HAP-1 (cell line): ENCODE measurements around the gene ZNF467.

Source experiments
- DNase-seq, 2 experiments: peaks; one replicate each; pipeline ENCODE4 v3.0.0-alpha.2; 2016 to 2020; ENCODE audit warnings: low spot score in 2 of 2
- H3K27me3 ChIP-seq: fragments of 250-450 bp; sonication (Bioruptor Pico); 2 replicates; pipeline ENCODE4 v1.5.1; 2020; ENCODE audit warnings: low read depth, mild to moderate bottlenecking, moderate library complexity
- H3K36me3 ChIP-seq: fragments of 250-450 bp; sonication (Bioruptor Pico); replicated peaks from 2 replicates; pipeline ENCODE4 v1.5.1; 2020; ENCODE audit warnings: mild to moderate bottlenecking
- H3K4me1 ChIP-seq: fragments of 250-450 bp; sonication (Bioruptor Pico); 2 replicates; pipeline ENCODE4 v1.5.1; 2020; ENCODE audit warnings: mild to moderate bottlenecking
- H3K4me3 ChIP-seq: fragments of 250-450 bp; sonication (Bioruptor Pico); 2 replicates; pipeline ENCODE4 v1.5.1; 2020; ENCODE audit warnings: mild to moderate bottlenecking, moderate library complexity
- H3K9me3 ChIP-seq: fragments of 250-450 bp; sonication (Bioruptor Pico); 2 replicates; pipeline ENCODE4 v1.5.1; 2020; ENCODE audit warnings: mild to moderate bottlenecking, moderate library complexity
- in situ Hi-C: fragments of 300-500 bp; cut with MboI; formaldehyde crosslinking; loops from 3 replicates; pipeline ENCODE4 v1.14.3; 2020; ENCODE audit warnings: low sequenced_read_pairs, inconsistent platforms, mixed read lengths

ZNF467 gene

DNA sequence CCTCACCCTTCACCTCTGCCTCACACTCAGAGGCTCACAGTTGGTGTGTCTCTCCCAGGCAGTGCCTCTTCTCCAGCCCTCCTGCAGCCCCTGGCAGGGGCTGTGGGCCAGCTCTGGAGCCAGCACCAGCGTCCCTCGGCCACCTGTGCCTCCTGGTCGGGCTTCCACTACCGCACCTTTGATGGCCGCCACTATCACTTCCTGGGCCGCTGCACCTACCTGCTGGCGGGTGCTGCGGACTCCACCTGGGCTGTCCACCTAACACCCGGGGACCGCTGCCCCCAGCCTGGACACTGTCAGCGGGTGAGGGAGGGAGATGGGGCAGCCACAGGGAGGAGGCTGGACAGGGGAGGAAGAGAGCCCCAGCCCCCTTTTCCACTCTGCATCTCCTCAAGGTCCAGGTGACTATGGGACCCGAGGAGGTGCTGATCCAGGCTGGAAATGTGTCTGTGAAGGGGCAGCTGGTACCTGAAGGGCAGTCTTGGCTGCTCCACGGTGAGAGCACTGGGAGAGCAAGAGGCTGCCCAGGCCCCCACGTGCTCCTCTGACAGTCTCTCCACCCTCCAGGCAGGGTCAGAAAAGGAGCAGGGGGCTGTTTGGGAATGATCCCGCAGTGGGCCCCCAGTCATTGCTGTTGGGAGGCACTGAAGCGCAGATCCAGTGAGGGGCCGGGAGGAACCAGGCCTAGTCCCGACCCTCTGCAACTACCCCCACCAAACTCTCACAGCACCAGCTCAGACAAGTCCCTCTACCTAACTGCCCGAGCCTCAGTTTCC, 4.4 kb upstream of the ZNF467 start:
- H3K4me3 ChIP-seq: no peak overlapping the region
- DNase-seq: no peak
- H3K4me1 ChIP-seq: no peaks in the 10 kb centered on the region
- H3K9me3 ChIP-seq: no peaks in the 10 kb centered on the region
- H3K27me3 ChIP-seq: peaks cover 15% of the 10 kb centered on the region
- in situ Hi-C loops: no loop called here
- H3K36me3 ChIP-seq: no peaks in the 10 kb centered on the region

DNA sequence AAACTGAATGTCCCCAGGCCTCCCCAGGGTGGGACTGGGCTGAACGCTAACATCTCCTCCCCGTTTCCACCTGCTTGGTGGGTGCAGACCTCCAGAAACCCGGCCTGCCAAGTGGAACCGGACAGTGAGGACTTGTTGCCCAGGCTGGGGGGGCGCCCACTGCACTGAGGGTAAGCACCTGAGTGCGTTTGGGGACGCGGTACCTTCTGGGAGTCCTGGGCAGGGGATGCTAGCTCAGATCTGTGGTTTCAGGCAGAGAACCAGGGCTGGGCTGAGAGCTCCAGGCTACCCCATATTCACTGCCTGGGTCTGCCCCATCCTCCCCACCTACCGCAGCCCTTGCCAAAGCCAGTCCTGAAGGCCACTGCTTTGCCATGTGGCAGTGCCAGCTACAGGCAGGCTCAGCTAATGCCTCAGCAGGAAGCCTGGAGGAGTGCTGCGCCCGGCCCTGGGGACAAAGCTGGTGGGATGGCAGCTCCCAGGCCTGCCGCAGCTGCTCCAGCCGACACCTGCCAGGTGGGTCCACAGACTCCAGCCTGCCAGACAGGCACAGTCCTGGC, 3.5 kb upstream of the ZNF467 start:
- Histone ChIP-seq H3K9me3 (no peaks in the 10 kb centered on the region), H3K4me1 (no peaks in the 10 kb centered on the region), H3K36me3 (no peaks in the 10 kb centered on the region), H3K27me3 (peaks cover 15% of the 10 kb centered on the region), H3K4me3 (no peak overlapping the region)
- in situ Hi-C loops: no loop called here
- DNase-seq: no peak

DNA sequence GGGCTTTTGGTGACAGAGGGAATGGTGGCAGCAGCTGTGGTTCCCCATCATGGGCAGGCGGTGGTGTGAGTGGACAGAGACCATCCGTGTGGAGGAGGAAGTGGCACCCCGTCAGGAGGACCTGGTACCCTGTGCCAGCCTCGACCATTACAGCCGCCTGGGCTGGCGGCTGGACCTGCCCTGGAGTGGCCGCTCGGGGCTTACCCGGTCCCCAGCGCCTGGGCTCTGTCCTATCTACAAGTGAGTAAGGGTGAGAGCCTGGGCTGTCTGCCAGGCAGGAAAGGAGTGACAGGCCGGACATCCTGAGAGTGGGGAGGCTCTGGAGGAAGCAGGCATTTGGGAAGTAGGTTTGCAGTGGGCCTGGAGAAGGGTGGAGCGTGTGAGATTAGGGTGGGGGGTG, 2.9 kb upstream of the ZNF467 start:
- DNase-seq: no peak
- Histone ChIP-seq H3K36me3 (no peaks in the 10 kb centered on the region), H3K4me3 (no peak overlapping the region), H3K9me3 (no peaks in the 10 kb centered on the region), H3K4me1 (no peaks in the 10 kb centered on the region), H3K27me3 (peaks cover 15% of the 10 kb centered on the region)
- in situ Hi-C loops: no loop called here

DNA sequence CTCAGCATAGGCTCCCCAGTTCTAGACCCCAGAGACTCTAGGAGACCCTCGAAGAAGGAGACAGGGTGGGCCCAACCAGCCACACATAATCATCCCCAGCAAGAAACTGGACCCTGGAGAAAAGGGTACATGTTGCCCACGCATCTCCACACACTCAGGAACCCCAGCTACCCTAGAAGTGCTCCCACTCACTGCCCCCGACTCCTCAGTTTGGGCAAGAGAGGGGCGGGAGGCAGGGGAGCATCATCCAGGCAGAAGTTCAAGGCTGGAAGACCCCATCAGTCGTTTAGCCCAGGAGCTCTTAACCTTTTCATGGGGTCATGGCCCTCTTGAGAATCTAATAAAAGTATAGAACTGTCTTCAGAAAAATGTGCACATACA, 1.8 kb upstream of the ZNF467 start:
- DNase-seq: no peak
- in situ Hi-C loops: no loop called here
- no peaks in the 10 kb centered on the region for H3K4me1 ChIP-seq
- H3K9me3 ChIP-seq: no peaks in the 10 kb centered on the region
- no peaks in the 10 kb centered on the region; the same call in 1 of the 2 replicates for H3K36me3 ChIP-seq
- peaks cover 15% of the 10 kb centered on the region for H3K27me3 ChIP-seq
- no peak overlapping the region for H3K4me3 ChIP-seq

DNA sequence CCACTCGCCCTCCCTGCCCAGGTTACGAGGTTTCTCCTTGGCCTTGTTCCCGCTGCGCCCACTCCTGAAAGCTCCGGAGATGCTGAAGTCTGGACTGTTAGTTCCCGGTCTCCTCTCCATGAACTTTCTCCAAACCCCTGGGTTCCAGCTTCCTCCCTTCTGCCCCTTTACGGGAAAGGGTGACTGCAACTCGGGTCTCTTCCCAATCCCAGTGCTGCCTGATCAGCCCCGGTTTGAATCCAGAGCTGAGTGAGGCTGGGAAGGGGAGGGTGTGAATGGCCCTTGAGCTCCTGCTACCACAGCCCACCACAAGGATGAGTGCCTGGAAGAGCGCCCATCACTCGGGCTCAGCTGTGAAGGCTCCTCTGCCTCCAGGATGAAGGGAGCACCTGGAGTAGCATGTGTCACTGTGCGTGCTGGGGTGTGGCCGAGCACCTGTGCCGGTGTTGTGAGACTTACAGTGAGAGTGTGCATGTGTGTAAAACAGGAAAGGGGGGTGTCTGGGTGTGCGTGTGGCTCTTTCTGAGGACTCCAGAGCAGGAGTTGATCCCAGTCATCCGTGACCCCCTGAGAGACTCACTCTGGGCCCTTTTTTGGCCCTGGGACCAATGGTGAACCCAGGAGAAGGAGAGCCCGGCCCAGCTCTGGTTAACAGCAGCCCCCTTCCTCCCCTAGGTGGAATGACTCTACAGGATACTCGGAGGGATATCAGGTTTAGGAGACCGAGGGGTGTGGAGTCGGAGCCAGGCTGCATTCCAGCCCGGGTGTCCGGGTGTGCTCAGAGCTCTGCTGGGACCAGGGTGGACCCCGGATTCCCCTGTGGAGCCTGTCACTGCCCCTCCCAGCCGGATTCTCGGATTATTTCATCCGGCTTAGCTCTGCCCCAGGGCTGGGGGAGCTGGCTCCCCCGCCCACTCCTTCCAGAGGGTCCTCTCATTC, 1.1 kb upstream of the ZNF467 start:
- Histone ChIP-seq H3K27me3 (peaks cover 15% of the 10 kb centered on the region), H3K4me3 (no peak overlapping the region), H3K4me1 (no peaks in the 10 kb centered on the region), H3K36me3 (no peaks in the 10 kb centered on the region; the same call in 1 of the 2 replicates), H3K9me3 (no peaks in the 10 kb centered on the region)
- peak in 1 of 2 experiments; percentile 30 for DNase-seq
- in situ Hi-C loops: no loop called here

DNA sequence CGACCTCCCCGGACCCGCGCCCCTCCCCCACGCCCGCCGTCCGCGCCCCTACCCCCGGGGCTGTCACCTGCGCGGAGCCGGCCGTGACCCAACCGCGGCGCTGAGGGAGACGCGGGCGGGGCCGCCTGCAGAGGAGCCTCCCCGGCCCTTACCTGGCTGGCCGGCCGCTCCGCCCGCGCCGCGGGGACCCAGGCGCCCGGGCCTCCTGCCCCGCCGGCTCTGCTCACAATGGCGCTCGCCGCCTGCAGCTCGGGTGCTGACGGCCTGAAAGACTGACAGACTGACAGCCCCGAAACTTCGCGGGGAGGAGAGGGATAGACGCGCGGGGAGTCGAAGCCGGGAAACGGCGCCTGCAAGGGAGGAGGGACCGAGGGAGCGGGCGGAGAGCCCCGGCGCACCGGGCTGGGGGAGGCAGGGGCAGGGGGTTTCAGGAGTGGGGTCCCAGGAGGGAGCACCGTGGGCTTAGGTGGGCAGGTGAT, 393 bp downstream of the ZNF467 start:
- peak in 1 of 2 experiments; percentile 48 for DNase-seq
- H3K4me1 ChIP-seq: no peaks in the 10 kb centered on the region
- in situ Hi-C loops: no loop called here

DNA sequence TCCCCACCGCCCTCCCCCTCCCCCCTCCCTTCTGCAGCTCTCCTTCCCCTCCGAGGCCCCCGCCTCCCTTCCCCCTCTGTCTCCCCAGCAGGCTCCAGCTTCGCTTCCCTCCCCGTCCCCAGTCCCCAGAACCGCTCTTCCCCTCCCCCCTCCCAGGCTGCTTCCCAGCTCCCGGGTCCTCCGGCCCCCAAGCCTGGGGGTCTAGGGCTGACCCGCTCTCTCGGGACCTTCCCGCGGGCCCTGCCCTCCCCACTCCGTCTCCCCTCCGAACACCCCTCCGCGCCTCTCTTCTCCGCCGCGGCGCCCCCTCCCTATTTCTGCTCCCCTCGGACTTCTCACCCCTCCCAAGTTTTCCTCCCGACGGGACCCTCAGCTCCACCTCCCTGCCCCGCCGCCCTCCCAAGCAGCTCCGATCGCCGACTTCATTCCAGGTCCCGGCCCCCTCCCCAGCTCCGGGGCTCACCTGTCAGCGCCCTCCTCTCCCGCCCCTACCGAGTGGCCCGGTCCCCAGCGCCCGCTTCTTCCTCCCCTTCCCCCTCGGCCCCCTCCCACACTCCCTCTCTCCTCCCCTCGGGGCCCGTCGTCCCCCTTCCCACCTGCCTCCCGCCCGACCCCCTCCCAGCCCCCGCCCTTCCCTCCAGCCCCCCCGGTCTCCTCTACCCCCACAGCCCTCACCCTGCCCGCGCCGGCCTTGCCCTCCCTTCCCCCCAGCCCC, 990 bp downstream of the ZNF467 start:
- no peaks in the 10 kb centered on the region for H3K4me1 ChIP-seq
- in situ Hi-C loops: no loop called here
- no peaks in the 10 kb centered on the region for H3K9me3 ChIP-seq
- peaks cover 6% of the 10 kb centered on the region for H3K36me3 ChIP-seq
- H3K27me3 ChIP-seq: peaks cover 15% of the 10 kb centered on the region
- peak overlapping the region; percentile 51 for H3K4me3 ChIP-seq
- peak in 1 of 2 experiments; percentile 52 for DNase-seq

More for the DNA sequence above, 393 bp downstream of the ZNF467 start:
- H3K9me3 ChIP-seq: no peaks in the 10 kb centered on the region
- peaks cover 5% of the 10 kb centered on the region for H3K36me3 ChIP-seq
- peak overlapping the region; percentile 44 for H3K4me3 ChIP-seq
- H3K27me3 ChIP-seq: peaks cover 15% of the 10 kb centered on the region

DNA sequence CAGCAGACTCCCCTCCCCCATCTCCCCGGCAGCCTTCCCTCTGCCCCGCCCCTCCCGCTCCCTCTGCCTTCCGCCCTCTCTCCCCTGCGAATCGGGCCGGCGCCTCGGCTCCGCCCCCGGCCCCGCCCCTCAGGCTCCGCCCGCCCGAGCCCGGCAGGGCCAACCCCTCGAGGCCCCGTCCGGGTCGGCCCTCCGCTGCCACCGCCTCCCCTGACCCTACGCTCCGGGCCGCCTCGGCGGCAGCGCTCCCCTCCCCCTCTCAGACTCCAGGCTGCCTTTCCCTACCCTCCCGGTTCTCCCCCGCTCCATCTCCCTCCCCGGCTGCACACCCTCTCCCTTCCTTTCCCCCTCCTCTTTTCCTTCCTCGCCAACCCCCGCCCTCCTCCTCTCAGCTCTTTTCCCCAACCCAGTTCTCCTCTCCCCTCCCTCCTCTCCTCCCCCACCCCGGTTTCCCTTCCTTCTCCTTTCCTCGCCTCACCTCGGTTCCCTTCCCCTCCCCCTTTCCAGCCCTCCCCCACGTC, 1.6 kb downstream of the ZNF467 start:
- Histone ChIP-seq H3K4me1 (no peaks in the 10 kb centered on the region), H3K4me3 (peak overlapping the region; percentile 51), H3K27me3 (peaks cover 9% of the 10 kb centered on the region), H3K9me3 (no peaks in the 10 kb centered on the region), H3K36me3 (peaks cover 6% of the 10 kb centered on the region)
- in situ Hi-C loops: no loop called here
- DNase-seq: peak; percentile 89 to 95

DNA sequence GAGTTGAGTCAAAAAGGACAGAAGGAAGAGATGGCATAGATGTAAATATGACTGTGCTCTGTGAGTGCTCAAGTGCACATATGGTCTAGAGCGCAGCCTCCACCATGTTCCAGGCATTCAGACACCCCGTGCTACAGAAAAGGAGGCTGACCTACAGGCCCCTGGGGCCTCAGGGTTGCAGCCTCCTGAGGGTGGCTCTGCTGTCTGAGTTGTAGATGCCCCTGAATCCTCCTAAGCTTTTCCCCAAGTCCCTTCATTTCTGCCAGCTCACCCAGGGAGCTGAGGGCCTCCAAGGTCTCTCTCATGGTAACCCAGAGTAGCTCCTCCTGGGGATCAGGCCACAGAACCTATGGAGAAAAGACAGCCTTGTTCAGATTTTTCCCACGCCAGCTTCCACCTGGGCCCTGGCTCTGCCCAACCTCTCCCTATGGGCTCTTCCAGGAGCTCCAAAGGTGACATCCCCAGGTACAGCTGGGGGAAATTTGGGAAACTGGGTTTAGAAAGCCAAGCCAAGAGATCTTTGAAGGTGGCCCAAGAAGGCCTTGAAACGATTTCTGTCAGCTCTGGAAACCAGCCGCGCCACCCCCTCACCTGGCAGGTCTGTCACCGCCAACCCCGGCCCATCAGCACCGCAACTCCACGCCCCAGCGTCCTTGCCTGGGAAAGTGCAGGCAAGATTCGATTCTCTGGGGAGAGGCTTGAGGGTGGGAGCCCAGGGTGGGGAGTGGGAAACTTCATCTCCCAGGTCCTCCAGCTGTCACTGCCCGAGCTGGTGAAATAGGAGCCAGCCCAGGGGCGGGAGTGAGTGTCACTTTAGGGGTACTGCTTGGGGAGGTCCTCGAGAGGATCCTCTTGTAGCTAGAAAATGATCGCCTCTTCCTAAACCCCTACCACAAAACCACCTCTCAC, 2.4 kb downstream of the ZNF467 start:
- Histone ChIP-seq H3K4me1 (no peaks in the 10 kb centered on the region), H3K36me3 (peaks cover 6% of the 10 kb centered on the region), H3K27me3 (peaks cover 2% of the 10 kb centered on the region; the same call in 1 of the 2 replicates), H3K9me3 (no peaks in the 10 kb centered on the region), H3K4me3 (peak overlapping the region; percentile 13)
- in situ Hi-C loops: no loop called here
- no peak for DNase-seq

DNA sequence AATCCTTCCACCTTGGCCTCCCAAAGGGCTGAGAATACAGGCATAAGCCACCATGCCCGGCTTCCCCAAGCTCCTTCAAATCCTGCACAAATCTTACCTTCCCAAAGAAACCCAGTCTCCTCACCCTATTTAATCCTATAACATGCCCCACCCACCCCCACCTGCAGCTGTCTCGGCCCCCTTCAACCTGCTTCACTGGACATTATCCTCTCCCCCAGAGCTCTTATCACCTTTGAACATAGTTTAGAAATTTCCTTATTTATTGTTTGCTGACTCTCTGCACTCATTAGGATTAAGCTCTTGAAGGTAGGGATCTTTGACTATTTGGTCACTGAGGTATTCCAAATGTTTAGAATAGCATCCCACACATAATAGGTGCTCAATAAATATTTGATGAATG, 3.5 kb downstream of the ZNF467 start:
- Histone ChIP-seq H3K9me3 (no peaks in the 10 kb centered on the region), H3K36me3 (peaks cover 6% of the 10 kb centered on the region), H3K4me1 (no peaks in the 10 kb centered on the region), H3K4me3 (no peak overlapping the region), H3K27me3 (no peaks in the 10 kb centered on the region)
- no peak for DNase-seq
- in situ Hi-C loops: no loop called here

DNA sequence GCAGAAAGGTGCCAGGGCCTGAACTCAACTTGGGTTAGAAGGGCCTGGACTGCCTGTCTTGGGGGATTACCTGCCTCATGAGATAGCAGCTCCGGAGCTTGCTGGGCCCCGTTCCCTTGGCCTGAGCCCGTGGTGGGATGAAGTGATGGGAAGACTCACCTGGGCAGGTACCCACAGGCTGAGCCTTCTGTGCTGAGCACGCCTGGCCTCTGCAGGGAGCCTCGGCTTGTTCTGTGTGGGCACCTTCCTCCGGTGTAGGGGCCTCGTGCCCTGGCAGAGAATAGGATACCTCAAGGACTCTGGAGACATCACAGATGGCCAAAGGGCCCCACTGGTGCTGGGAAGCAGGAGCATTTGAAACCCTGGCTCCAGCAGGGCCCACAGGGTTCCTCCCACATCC, 4.5 kb downstream of the ZNF467 start:
- no peaks in the 10 kb centered on the region for H3K4me1 ChIP-seq
- no peak overlapping the region for H3K4me3 ChIP-seq
- peaks cover 6% of the 10 kb centered on the region for H3K36me3 ChIP-seq
- no peaks in the 10 kb centered on the region for H3K9me3 ChIP-seq
- in situ Hi-C loops: no loop called here
- H3K27me3 ChIP-seq: no peaks in the 10 kb centered on the region
- no peak for DNase-seq

DNA sequence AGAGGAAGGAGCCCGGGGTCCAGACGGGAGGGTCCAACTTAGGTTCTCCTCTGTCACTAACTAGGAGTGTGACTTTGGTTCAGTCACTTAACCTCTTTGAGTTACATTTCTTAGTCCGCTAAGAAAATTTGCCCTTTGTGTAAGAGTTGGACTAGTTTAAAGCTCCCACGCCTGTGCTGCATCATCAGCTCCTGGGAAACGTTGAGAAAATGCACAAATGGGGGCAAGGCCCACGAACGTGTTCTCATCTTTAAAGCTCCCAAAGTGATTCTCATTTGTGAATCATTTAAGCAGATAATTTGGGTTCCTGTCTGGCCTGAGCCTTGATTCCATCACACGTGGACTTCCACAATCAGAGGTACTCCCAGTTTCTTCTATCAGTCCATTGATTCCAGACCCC, 6.3 kb downstream of the ZNF467 start:
- no peaks in the 10 kb centered on the region for H3K27me3 ChIP-seq
- H3K4me1 ChIP-seq: no peaks in the 10 kb centered on the region
- DNase-seq: no peak
- H3K4me3 ChIP-seq: no peak overlapping the region
- in situ Hi-C loops: no loop called here
- no peaks in the 10 kb centered on the region for H3K9me3 ChIP-seq
- peaks cover 6% of the 10 kb centered on the region for H3K36me3 ChIP-seq
